LNCaP clone FGC (cell line): Measurements from ENCODE around the gene RSPH3.
A peak's percentile ranks its signal among the peaks of the same experiment; 100 is the strongest.

ENCODE experiments used
- DNase-seq: peaks from one replicate; pipeline ENCODE4 v3.0.0-alpha.2; 2011; ENCODE audit warnings: low read depth
- H3K4me3 ChIP-seq: 2 replicates; pipeline ENCODE4 v1.5.1; 2011; ENCODE audit warnings: mild to moderate bottlenecking, low read depth, low read length, control low read depth
- CTCF ChIP-seq: IDR thresholded peaks from 2 replicates; pipeline ENCODE4 v1.5.1; 2012; ENCODE audit warnings: mild to moderate bottlenecking; ENCODE audit not compliant: control insufficient read depth, insufficient read depth; ENCODE audit errors: extremely low read depth

The RSPH3 gene

GRCh38 chr6:158999666-159000403 is at the start of gene RSPH3:
RSPH3 (minus strand) TSS chr6:159000202; CDS start chr6:158999550, 652 bp downstream.
- peak within 1 kb of the TSS; percentile 66 for H3K4me3 ChIP-seq
- DNase-seq, result peak; percentile 67
- TF ChIP-seq CTCF, result peak; percentile 14; the same call in 1 of the 2 replicates

GRCh38 chr6:159047891-159048685 is 48.1 kb upstream of the RSPH3 start:
- DNase-seq, result no peak
- no peak for TF ChIP-seq CTCF
- H3K4me3 ChIP-seq, result no peak overlapping the region

- DNase-seq, result no peak
- TF ChIP-seq CTCF, result no peak
- no peak overlapping the region for H3K4me3 ChIP-seq
Observed at GRCh38 chr6:159045801-159046200, 45.8 kb upstream of the RSPH3 start.

GRCh38 chr6:159044899-159045727 is 45.1 kb upstream of the RSPH3 start, which contains the start of gene TAGAP:
TAGAP (minus strand) TSS chr6:159044991; CDS start chr6:159044146, 845 bp downstream.
- DNase-seq, result no peak
- H3K4me3 ChIP-seq, result no peak within 1 kb of the TSS
- no peak for TF ChIP-seq CTCF

GRCh38 chr6:159043947-159044346 is 43.9 kb upstream of the RSPH3 start:
- no peak for TF ChIP-seq CTCF
- H3K4me3 ChIP-seq, result no peak overlapping the region
- no peak for DNase-seq

- no peak for TF ChIP-seq CTCF
- no peak for DNase-seq
- no peak overlapping the region for H3K4me3 ChIP-seq
Observed at GRCh38 chr6:159043251-159043650, 43.2 kb upstream of the RSPH3 start.
